Uterus (tissue), 4 donors: ENCODE data around the gene PLAC8L1. TPM values are rescaled to one million over a fixed set of nuclear protein-coding genes. Genes with fewer than 3 reads are reported as not detected.
"Not testable (repeated sequence)": the region's sequence is repeated elsewhere in the genome, so short reads cannot be mapped to it uniquely, and the experiment has no call there.

Experiments
- DNase-seq, 2 donors: peaks; one replicate each; pipeline ENCODE4 v3.0.0-alpha.2; 2019 to 2020
- H3K27ac ChIP-seq, 2 donors: fragments of 200-600 bp; sonication (generic); 1 replicate in 1 of 2; 2 replicates in 1 of 2; pipeline ENCODE4 v1.5.1; 2016 to 2018
- H3K27me3 ChIP-seq, 2 donors: fragments of 200-600 bp; sonication (generic); one replicate each; pipeline ENCODE4 v1.5.1; 2018 to 2019; ENCODE audit warnings: control low read depth in 1 of 2
- H3K36me3 ChIP-seq, 2 donors: fragments of 200-600 bp; sonication (generic); one replicate each; pipeline ENCODE4 v1.5.1; 2019; ENCODE audit warnings: control low read depth in 1 of 2
- H3K4me1 ChIP-seq, 2 donors: fragments of 200-600 bp; sonication (generic); one replicate each; pipeline ENCODE4 v1.5.1; 2018 to 2019; ENCODE audit warnings: control low read depth in 1 of 2
- H3K4me3 ChIP-seq, 2 donors: fragments of 200-600 bp; sonication (generic); 1 replicate in 1 of 2; 2 replicates in 1 of 2; pipeline ENCODE4 v1.5.1; 2018 to 2019; ENCODE audit warnings: mild to moderate bottlenecking in 1 of 2
- H3K9me3 ChIP-seq, 2 donors: fragments of 200-600 bp; sonication (generic); one replicate each; pipeline ENCODE4 v1.5.1; 2019; ENCODE audit warnings: control low read depth in 1 of 2
- CTCF ChIP-seq, 4 experiments: fragments of 200-600 bp in 2 of 4; fragments of 450-650 bp in 2 of 4; sonication (generic) in 2 of 4; IDR thresholded peaks; one replicate each; pipeline ENCODE4 v1.5.1; 2016 to 2019; ENCODE audit warnings: antibody characterized with exemption in 4 of 4, mild to moderate bottlenecking in 2 of 4, moderate library complexity in 1 of 4
- POLR2A ChIP-seq, 2 donors: fragments of 450-650 bp; IDR thresholded peaks; one replicate each; pipeline ENCODE4 v1.6.1; 2016; ENCODE audit warnings: antibody characterized with exemption in 2 of 2, mild to moderate bottlenecking in 1 of 2, moderate library complexity in 1 of 2
- intact Hi-C: fragments of 100-400 bp; cut with DNase I; formaldehyde crosslinking; loops from one replicate; pipeline ENCODE4 v1.15.1; 2023; ENCODE audit warnings: low total_unique reads
- total RNA-seq, 4 donors: library from RNA; depleted of rRNA in 3 of 4; stranded (reverse); fragments of >200 nt in 3 of 4; gene quantifications; one replicate each; pipeline versions ENCODE4 v1.1.0 to v1.2.4, GENCODE V29; 2014 to 2023
- donor health status: DM: yes; HTN: yes; CAD: no.

The PLAC8L1 gene
- total RNA-seq, 4 donors from 2014 or later, result 1.3 TPM; not detected in 3

GRCh38 chr5:146124580-146124979 lies 19.2 kb upstream of the PLAC8L1 start:
- Histone ChIP-seq H3K4me1 (no peaks in the 10 kb centered on the region), H3K27ac (no peak overlapping the region), H3K9me3 (no peaks in the 10 kb centered on the region), H3K4me3 (no peak overlapping the region), H3K36me3 (no peaks in the 10 kb centered on the region), H3K27me3 (no peaks in the 10 kb centered on the region)
- intact Hi-C loops, result no loop called here
- TF ChIP-seq POLR2A (IDR thresholded peaks at IDR 0.05), result no peak
- TF ChIP-seq CTCF (IDR thresholded peaks at IDR 0.05), result no peak
- DNase-seq, result no peak

GRCh38 chr5:146121451-146121850 lies 16.1 kb upstream of the PLAC8L1 start:
- H3K4me3 ChIP-seq, H3K27me3 ChIP-seq, H3K36me3 ChIP-seq, H3K4me1 ChIP-seq, intact Hi-C loops, H3K9me3 ChIP-seq, H3K27ac ChIP-seq, DNase-seq: not testable (repeated sequence)

- H3K36me3 ChIP-seq, result no peaks in the 10 kb centered on the region
- H3K27ac ChIP-seq, result no peak overlapping the region
- H3K27me3 ChIP-seq, result no peaks in the 10 kb centered on the region
- intact Hi-C loops, result no loop called here
- no peak for DNase-seq
- H3K4me1 ChIP-seq, result no peaks in the 10 kb centered on the region
- H3K9me3 ChIP-seq, result no peaks in the 10 kb centered on the region
- no peak overlapping the region for H3K4me3 ChIP-seq
- TF ChIP-seq CTCF (IDR thresholded peaks at IDR 0.05) (no peak), POLR2A (IDR thresholded peaks at IDR 0.05) (no peak)
Measured at GRCh38 chr5:146118322-146118721, 12.9 kb upstream of the PLAC8L1 start.

GRCh38 chr5:146117216-146117615 lies 11.8 kb upstream of the PLAC8L1 start:
- H3K4me3 ChIP-seq, intact Hi-C loops, H3K9me3 ChIP-seq, H3K27me3 ChIP-seq, H3K36me3 ChIP-seq, DNase-seq, H3K4me1 ChIP-seq, H3K27ac ChIP-seq: not testable (repeated sequence)

GRCh38 chr5:146116361-146116760 lies 11.0 kb upstream of the PLAC8L1 start:
- intact Hi-C loops, result no loop called here
- no peak for TF ChIP-seq CTCF (IDR thresholded peaks at IDR 0.05)
- TF ChIP-seq POLR2A (IDR thresholded peaks at IDR 0.05), result no peak
- no peak overlapping the region for H3K4me3 ChIP-seq
- H3K27ac ChIP-seq, result no peak overlapping the region
- DNase-seq, result no peak
- no peaks in the 10 kb centered on the region for H3K9me3 ChIP-seq
- no peaks in the 10 kb centered on the region for H3K27me3 ChIP-seq
- no peaks in the 10 kb centered on the region for H3K4me1 ChIP-seq
- H3K36me3 ChIP-seq, result no peaks in the 10 kb centered on the region

GRCh38 chr5:146112476-146112875 lies 7.1 kb upstream of the PLAC8L1 start:
- H3K4me1 ChIP-seq, result no peaks in the 10 kb centered on the region
- no peaks in the 10 kb centered on the region for H3K9me3 ChIP-seq
- no peak for DNase-seq
- TF ChIP-seq POLR2A (IDR thresholded peaks at IDR 0.05) (no peak), CTCF (IDR thresholded peaks at IDR 0.05) (no peak)
- no peaks in the 10 kb centered on the region for H3K27me3 ChIP-seq
- H3K36me3 ChIP-seq, result no peaks in the 10 kb centered on the region
- no peak overlapping the region for H3K27ac ChIP-seq
- no peak overlapping the region for H3K4me3 ChIP-seq
- intact Hi-C loops, result no loop called here
